Osteocyte (in vitro differentiated cells): ENCODE data around the gene DGKK. TPM values are rescaled to one million over a fixed set of nuclear protein-coding genes. Genes with fewer than 3 reads are reported as not detected.

Experiments
- DNase-seq: peaks from one replicate; pipeline ENCODE4 v3.0.0; 2021; ENCODE audit warnings: mixed read lengths; ENCODE audit not compliant: unreplicated experiment; ENCODE audit errors: extremely low spot score
- H3K27ac Mint-ChIP-seq: one replicate; pipeline ENCODE4 v1.8.0; 2021; ENCODE audit warnings: mild to moderate bottlenecking, mixed read lengths; ENCODE audit not compliant: unreplicated experiment
- H3K27me3 Mint-ChIP-seq: one replicate; pipeline ENCODE4 v1.8.0; 2021; ENCODE audit warnings: mixed read lengths; ENCODE audit not compliant: unreplicated experiment
- H3K36me3 Mint-ChIP-seq: one replicate; pipeline ENCODE4 v1.8.0; 2021; ENCODE audit warnings: mixed read lengths; ENCODE audit not compliant: unreplicated experiment
- H3K4me1 Mint-ChIP-seq: one replicate; pipeline ENCODE4 v1.8.0; 2021; ENCODE audit warnings: mixed read lengths; ENCODE audit not compliant: unreplicated experiment
- H3K4me3 Mint-ChIP-seq: one replicate; pipeline ENCODE4 v1.8.0; 2021; ENCODE audit warnings: mild to moderate bottlenecking, moderate library complexity, mixed read lengths; ENCODE audit not compliant: unreplicated experiment
- H3K9me3 Mint-ChIP-seq: one replicate; pipeline ENCODE4 v1.8.0; 2021; ENCODE audit warnings: mixed read lengths; ENCODE audit not compliant: unreplicated experiment
- CTCF ChIP-seq: fragments of 200-600 bp; sonication (generic); IDR thresholded peaks from 2 replicates; pipeline ENCODE4 v1.5.0; 2021; ENCODE audit warnings: antibody characterized with exemption, mild to moderate bottlenecking, moderate library complexity
- total RNA-seq: library from RNA; stranded (reverse); gene quantifications from 2 replicates; pipeline ENCODE4 v1.2.1, GENCODE V29; 2021

The DGKK gene
- total RNA-seq, 1 donor from 2014 or later: not detected

GRCh38 chrX:50327235-50327634 is 143.4 kb downstream of the DGKK start:
- Mint-ChIP-seq H3K4me3 (no peak overlapping the region), H3K27me3 (no peaks in the 10 kb centered on the region), H3K27ac (no peak overlapping the region), H3K9me3 (peaks cover 21% of the 10 kb centered on the region), H3K4me1 (no peaks in the 10 kb centered on the region), H3K36me3 (no peaks in the 10 kb centered on the region)
- no peak for TF ChIP-seq CTCF
- no peak for DNase-seq
